ENCODE measurements around the gene TBC1D10B. TPM values are rescaled to one million over a fixed set of nuclear protein-coding genes. Genes with fewer than 3 reads are reported as not detected.

Gene TBC1D10B, protein sequence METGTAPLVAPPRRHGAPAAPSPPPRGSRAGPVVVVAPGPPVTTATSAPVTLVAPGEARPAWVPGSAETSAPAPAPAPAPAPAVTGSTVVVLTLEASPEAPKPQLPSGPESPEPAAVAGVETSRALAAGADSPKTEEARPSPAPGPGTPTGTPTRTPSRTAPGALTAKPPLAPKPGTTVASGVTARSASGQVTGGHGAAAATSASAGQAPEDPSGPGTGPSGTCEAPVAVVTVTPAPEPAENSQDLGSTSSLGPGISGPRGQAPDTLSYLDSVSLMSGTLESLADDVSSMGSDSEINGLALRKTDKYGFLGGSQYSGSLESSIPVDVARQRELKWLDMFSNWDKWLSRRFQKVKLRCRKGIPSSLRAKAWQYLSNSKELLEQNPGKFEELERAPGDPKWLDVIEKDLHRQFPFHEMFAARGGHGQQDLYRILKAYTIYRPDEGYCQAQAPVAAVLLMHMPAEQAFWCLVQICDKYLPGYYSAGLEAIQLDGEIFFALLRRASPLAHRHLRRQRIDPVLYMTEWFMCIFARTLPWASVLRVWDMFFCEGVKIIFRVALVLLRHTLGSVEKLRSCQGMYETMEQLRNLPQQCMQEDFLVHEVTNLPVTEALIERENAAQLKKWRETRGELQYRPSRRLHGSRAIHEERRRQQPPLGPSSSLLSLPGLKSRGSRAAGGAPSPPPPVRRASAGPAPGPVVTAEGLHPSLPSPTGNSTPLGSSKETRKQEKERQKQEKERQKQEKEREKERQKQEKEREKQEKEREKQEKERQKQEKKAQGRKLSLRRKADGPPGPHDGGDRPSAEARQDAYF
- total RNA-seq, result 10 to 100 TPM; 34.4 to 43.2 (median 38.4) TPM

DNA sequence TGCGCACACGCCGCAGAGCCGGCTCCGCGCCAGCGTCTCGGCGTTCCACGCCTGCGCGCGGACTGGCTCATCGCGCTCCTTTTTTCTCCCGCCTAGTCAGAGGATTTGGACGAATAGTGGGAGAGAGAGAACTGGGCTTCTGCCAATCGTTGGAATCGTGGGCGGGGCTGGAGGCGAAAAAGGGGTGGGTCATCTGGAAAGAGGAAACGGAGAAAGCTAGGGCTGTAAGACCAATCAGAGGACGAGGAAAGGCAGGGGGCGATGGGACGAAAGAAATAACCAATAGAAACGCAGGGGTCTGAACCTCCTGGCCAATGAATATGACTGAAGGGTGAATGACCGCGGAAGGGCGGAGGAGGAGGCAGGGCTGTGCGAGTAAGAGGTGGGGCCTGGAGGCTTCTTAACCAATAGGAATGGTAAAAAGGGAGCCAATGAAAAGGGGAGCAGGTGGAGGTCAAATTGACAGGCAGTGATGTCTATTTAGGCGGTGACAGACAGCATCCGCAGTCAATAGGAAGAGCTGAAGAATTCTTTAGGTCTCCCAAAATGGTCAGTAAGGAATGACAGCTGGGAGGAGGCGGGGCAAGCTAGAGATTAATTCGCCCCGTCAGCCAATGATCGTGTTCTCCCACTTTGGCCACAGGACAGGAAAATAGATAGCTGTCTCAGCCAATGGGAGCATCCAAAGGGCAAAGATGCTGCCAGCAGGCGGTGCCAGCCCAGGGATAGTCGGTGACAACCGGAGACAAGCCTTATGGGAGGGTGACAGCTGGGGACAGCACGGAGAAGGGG lies at the start of gene TBC1D10B:
Gene TBC1D10B, minus strand, starts transcription at position 39 of the 792 bp plus-strand sequence. CDS start 311 bp downstream, outside the sequence.
- peak; percentile 22 to 69 (median 51) for TF ChIP-seq POLR2AphosphoS5 (IDR thresholded peaks at IDR 0.05)
- TF ChIP-seq EP300 (IDR thresholded peaks at IDR 0.05), result no peak
- no peak for TF ChIP-seq POLR2A (IDR thresholded peaks at IDR 0.05)
- TF ChIP-seq, protein P1, sequence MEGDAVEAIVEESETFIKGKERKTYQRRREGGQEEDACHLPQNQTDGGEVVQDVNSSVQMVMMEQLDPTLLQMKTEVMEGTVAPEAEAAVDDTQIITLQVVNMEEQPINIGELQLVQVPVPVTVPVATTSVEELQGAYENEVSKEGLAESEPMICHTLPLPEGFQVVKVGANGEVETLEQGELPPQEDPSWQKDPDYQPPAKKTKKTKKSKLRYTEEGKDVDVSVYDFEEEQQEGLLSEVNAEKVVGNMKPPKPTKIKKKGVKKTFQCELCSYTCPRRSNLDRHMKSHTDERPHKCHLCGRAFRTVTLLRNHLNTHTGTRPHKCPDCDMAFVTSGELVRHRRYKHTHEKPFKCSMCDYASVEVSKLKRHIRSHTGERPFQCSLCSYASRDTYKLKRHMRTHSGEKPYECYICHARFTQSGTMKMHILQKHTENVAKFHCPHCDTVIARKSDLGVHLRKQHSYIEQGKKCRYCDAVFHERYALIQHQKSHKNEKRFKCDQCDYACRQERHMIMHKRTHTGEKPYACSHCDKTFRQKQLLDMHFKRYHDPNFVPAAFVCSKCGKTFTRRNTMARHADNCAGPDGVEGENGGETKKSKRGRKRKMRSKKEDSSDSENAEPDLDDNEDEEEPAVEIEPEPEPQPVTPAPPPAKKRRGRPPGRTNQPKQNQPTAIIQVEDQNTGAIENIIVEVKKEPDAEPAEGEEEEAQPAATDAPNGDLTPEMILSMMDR (IDR thresholded peaks at IDR 0.05), result peak in 1 of 2 donors; percentile 17
- Histone ChIP-seq H3K27ac (peak within 1 kb of the TSS; percentile 88), H3K27me3 (no peaks in the 10 kb centered on the region), H3K36me3 (peaks cover 5% of the 10 kb centered on the region), H3K4me3 (peak within 1 kb of the TSS; percentile 92), H3K9me3 (no peaks in the 10 kb centered on the region), H3K4me1 (peaks cover 39% of the 10 kb centered on the region)
- peak; percentile 99 for DNase-seq (ENCODE audit: low spot score in 2 of 2)
- WGBS, result under 1% methylated on average over 37 of the region's 40 CpGs

DNA sequence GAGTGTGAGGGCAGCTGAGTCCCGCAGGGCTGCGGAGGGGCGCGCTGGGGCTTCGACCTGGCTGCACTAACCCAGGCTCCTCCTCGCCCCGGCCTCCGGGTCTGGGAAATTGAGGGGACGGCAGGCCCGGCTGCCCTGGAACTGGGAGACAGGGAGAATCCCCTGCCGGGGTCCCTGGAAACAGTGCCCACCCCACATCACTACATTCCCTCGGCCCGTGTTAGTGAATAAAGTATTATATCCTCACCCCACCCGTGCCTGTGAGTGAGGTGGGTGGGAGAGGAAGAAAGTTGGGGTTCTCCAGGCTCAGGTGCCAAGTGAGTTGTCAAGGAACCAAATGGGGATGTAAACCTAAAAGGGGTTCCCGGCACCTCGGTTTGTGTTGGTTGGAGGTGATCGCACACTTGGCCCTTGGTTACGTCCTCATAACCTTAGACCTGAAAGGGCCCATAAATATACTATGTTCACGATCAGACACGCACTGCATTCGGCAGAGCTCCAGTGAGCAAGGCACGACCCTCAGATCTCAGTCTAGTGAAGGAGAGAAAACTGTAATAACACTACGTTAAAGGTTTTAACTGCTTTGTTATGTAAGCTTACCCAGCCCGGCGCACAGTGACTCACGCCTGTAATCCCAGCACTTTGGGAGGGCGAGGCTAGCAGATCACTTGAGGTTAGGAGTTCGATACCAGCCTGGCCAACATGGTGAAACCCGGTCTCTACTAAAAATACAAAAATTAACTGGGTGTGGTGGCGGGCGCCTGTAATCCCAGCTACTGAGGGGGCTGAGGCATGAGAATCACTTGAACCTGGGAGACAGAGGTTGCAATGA lies 48.3 kb upstream of the TBC1D10B start:
- Histone ChIP-seq H3K36me3 (peaks cover 19% of the 10 kb centered on the region), H3K27me3 (no peaks in the 10 kb centered on the region), H3K9me3 (no peaks in the 10 kb centered on the region), H3K4me1 (peaks cover 17% of the 10 kb centered on the region), H3K27ac (peak overlapping the region; percentile 86), H3K4me3 (peak overlapping the region; percentile 78)
- no peak for DNase-seq (ENCODE audit: low spot score in 2 of 2)
- TF ChIP-seq POLR2AphosphoS5 (IDR thresholded peaks at IDR 0.05) (no peak), POLR2A (IDR thresholded peaks at IDR 0.05) (no peak)
- 69% methylated on average over 24 of the region's 31 CpGs for WGBS

DNA sequence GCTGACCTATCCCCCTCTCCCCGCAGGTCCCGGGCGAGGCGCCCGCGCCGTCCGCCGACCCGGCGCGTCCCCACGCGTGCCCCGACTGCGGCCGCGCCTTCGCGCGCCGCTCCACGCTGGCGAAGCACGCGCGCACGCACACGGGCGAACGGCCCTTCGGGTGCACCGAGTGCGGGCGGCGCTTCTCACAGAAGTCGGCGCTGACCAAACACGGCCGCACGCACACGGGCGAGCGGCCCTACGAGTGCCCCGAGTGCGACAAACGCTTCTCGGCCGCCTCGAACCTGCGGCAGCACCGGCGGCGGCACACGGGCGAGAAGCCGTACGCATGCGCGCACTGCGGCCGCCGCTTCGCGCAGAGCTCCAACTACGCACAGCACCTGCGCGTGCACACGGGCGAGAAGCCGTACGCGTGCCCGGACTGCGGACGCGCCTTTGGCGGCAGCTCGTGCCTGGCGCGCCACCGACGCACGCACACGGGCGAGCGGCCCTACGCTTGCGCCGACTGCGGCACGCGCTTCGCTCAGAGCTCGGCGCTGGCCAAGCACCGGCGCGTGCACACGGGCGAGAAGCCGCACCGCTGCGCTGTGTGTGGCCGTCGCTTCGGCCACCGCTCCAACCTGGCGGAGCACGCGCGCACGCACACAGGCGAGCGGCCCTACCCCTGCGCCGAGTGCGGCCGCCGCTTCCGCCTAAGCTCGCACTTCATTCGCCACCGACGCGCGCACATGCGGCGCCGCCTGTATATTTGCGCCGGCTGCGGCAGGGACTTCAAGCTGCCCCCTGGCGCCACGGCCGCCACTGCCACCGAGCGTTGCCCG lies 47.4 kb upstream of the TBC1D10B start:
- no peaks in the 10 kb centered on the region for H3K9me3 ChIP-seq
- peaks cover 11% of the 10 kb centered on the region for H3K36me3 ChIP-seq
- H3K4me1 ChIP-seq, result peaks cover 17% of the 10 kb centered on the region
- WGBS, result under 1% methylated on average over 63 of the region's 140 CpGs
- H3K4me3 ChIP-seq, result peak overlapping the region; percentile 78
- TF ChIP-seq EP300 (IDR thresholded peaks at IDR 0.05) (no peak), POLR2AphosphoS5 (IDR thresholded peaks at IDR 0.05) (peak in 2 of 3 donors; percentile 8 to 71)
- H3K27me3 ChIP-seq, result no peaks in the 10 kb centered on the region
- peak in 1 of 2 donors; percentile 86 for DNase-seq (ENCODE audit: low spot score in 2 of 2)
- peak overlapping the region; percentile 86 for H3K27ac ChIP-seq

DNA sequence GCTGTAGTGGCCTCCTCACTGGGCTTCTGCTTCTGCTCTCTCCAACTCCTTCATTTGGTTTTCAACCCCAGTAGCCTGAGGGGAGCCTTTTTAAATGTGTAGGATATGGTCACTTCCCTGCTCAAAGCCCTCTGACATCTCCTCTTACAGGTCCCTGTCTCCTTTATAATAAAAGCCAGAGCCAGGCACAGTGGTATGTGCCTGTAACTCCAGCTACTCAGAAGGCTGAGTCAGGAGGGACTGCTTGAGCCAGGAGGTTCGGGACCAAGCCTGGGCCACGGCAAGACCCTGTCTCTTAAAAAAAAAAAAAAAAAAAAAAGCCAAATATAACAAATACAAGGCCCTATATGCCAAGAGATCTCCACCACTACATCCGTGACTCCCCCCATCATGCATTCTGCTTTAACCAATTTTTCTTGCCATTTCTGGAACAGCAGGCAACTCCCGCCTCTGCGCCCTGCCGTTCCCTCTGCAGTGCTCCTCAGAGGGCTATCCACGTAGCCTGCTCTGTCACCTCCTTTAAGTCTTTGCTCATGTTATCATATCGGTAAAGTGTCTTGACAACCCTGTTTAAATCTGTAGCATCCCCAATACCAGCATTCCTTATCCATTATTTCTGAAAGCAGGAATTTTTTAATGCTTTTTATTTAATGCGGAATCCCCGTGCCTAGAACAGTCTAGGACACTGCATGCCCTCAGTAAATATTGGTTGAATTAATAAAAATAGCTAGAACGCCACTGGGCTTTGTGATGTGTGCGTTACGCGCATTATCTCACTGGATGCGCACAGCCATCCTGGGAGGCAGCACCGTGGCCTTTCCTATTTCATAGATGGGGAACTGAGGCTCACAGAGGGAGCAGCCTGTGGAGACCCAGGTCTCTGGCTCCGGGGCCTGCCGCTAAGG lies 46.6 kb upstream of the TBC1D10B start:
- no peaks in the 10 kb centered on the region for H3K27me3 ChIP-seq
- peak overlapping the region; percentile 78 for H3K4me3 ChIP-seq
- peaks cover 2% of the 10 kb centered on the region for H3K36me3 ChIP-seq
- H3K27ac ChIP-seq, result peak overlapping the region; percentile 86
- no peak for DNase-seq (ENCODE audit: low spot score in 2 of 2)
- H3K4me1 ChIP-seq, result peaks cover 17% of the 10 kb centered on the region
- no peaks in the 10 kb centered on the region for H3K9me3 ChIP-seq
- WGBS, result 63% methylated on average over 16 of the region's 18 CpGs
- TF ChIP-seq, protein P1 (IDR thresholded peaks at IDR 0.05), result no peak
- no peak for TF ChIP-seq EP300 (IDR thresholded peaks at IDR 0.05)
- TF ChIP-seq POLR2AphosphoS5 (IDR thresholded peaks at IDR 0.05), result no peak
- no peak for TF ChIP-seq POLR2A (IDR thresholded peaks at IDR 0.05)

All from suprapubic skin (tissue), 4 donors.